HFF-Myc (cell line): ENCODE results near the gene DRD3.

ENCODE experiments used
- DNase-seq: peaks from one replicate; pipeline ENCODE4 v3.0.0-alpha.2; 2011; ENCODE audit warnings: low read depth; ENCODE audit errors: extremely low read depth
- H3K4me3 ChIP-seq: replicated peaks from 2 replicates; pipeline ENCODE4 v1.5.1; 2011; ENCODE audit warnings: low read depth, mild to moderate bottlenecking, control low read depth, low read length
- TF ChIP-seq, protein P1 (sequence below): IDR thresholded peaks from 2 replicates; pipeline ENCODE4 v1.5.1; 2012; ENCODE audit warnings: mild to moderate bottlenecking, low read depth, low read length, control low read depth; ENCODE audit errors: missing control alignments

Gene DRD3

DNA sequence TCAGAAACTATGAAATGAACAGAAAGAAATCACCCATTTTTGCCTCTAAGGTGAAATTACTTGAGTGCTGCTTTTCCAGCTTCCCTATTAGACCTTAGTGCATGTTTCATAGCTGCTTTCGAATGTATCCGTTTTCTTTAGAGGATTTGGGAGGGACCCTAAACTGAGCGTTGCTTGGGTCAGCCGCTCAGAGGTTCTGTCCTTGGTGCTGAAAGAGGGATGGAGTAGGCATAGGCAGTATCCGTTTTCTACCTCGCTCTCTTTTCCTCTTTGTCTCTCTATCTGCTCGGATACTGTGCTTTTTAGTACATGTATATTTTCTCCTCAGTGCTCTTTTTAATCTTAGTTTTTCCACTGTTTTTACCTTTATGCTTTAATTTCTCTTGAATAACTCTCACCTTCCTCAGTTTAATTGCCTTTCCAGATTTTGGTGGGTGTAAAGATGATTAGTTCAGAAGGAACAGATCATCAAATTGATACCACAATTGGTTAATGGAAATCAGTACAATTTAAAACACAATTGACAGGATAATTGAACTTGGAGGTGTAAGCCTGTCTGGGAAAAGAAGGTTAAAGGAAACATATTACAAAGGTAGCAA lies at the start of gene DRD3:
TSS of gene DRD3 (minus strand) at position 283 of the 599 bp plus-strand sequence. CDS start 7,060 bp downstream, outside the sequence.
- peak; percentile 14 for DNase-seq
- no peak within 1 kb of the TSS for H3K4me3 ChIP-seq
- TF ChIP-seq, protein P1, sequence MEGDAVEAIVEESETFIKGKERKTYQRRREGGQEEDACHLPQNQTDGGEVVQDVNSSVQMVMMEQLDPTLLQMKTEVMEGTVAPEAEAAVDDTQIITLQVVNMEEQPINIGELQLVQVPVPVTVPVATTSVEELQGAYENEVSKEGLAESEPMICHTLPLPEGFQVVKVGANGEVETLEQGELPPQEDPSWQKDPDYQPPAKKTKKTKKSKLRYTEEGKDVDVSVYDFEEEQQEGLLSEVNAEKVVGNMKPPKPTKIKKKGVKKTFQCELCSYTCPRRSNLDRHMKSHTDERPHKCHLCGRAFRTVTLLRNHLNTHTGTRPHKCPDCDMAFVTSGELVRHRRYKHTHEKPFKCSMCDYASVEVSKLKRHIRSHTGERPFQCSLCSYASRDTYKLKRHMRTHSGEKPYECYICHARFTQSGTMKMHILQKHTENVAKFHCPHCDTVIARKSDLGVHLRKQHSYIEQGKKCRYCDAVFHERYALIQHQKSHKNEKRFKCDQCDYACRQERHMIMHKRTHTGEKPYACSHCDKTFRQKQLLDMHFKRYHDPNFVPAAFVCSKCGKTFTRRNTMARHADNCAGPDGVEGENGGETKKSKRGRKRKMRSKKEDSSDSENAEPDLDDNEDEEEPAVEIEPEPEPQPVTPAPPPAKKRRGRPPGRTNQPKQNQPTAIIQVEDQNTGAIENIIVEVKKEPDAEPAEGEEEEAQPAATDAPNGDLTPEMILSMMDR = no peak

DNA sequence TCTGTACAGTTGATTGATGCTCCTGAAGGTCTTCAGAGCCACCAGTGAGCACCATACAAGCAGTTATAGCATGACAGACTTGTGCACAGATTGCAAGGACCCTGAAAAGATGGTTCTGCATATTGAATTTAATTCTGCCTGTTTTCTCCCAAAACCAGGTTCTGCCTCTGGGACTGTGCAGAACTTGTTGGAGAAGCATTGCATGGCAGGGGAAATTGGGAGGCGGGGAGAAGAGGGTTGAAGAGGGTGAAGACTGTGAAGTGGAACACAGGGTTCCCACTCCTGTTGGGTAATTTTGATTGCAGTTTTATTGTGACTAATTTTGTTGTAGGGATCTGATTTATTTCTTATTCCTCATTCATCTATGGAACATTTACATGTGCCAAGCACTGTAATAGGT lies 48.2 kb upstream of the DRD3 start:
- no peak overlapping the region for H3K4me3 ChIP-seq
- TF ChIP-seq, protein P1 = no peak
- DNase-seq = no peak

DNA sequence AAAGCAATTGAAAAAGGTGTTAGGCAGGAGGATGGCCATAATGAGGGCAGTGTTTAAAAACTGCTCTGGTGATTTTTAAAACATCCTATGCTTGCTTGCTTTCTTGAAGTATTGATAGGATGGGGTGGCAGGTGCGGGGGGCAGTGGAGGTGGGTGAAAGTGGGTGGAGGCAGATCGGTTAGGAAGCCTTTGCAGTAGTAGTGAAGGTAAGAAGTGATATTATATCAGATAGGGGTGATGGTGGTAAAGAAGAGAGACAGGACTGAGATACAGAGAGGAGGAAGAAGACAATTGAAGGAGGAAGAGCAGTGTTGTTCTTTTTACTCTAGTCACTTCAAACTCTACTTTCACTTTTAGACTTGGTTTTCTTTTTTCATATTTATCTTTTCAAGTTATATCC lies 47.5 kb upstream of the DRD3 start:
- TF ChIP-seq, protein P1 = no peak
- no peak overlapping the region for H3K4me3 ChIP-seq
- no peak for DNase-seq

DNA sequence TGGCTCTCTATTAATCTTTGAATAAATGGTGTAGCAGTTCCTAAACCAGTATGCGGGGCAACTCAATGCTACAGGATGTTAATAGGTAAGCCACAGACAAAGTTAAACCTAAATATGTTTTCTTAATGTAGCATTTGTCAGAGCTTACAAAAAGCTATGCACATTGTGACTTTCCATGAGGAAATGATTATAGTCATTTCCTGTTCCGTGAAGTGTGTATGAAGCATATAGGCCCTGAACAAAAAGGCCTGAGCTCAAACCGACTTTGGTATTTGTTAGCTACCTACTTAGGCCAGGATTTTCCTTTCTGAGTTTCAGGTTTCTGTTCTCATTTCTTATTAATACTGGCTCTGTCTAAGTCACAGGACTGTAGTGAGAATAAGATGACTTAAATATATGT lies 44.3 kb upstream of the DRD3 start:
- no peak for DNase-seq
- TF ChIP-seq, protein P1 = no peak

DNA sequence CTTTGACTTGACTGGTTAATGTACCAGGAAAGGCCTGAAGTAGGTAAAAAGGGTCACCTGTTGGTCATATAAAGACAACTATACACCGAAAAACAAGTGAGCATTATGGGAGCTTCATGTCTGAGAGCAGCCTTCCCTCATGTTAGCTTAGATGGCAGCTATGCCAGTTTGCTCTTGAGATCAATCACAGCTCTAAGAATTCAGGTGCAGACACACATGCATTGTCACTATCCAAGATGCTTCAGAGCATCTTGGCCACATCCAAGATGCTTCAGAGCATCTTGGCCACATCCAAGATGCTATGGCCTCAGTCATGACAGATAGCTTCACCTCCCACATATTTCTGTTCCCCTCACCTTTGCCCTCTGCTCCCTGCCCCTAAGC lies 43.0 kb upstream of the DRD3 start:
- no peak overlapping the region for H3K4me3 ChIP-seq
- TF ChIP-seq, protein P1 = no peak
- DNase-seq = no peak

More for the DNA sequence above, 44.3 kb upstream of the DRD3 start:
- H3K4me3 ChIP-seq = no peak overlapping the region

DNA sequence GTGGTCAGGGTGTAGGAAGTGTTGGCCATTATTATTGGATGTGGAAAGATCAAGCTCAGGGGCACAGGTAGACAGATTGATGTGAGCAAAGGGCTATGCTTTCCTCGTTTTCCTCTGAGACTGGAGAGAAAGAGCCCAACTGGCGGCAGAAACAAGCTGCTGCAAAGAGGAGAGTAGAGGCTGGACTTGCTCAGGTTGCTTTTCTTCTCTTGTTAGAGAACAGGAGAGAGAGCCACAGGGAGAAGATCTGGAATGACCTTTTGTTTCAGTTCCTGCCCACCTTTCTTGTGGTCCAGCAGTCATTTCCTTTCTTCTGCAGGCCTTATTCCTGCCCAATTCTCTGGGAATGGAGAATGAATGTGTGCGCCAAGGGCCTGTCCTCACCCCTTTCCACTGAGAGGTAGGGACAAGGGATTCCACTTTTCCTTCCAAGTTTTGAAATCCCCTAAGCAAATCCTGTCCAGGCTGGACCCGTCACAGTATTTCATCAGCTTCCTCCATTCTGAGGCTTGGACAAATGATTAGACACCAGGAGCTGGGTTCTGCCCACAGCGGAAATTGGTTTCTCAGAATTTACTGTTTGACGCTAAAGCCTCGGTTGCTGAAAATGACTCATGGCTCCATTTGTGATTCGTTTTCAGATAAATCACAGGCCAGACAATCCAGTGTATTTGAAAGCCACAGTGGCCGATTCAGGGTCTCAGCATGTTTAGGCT lies 42.5 kb upstream of the DRD3 start:
- TF ChIP-seq, protein P1 = no peak
- H3K4me3 ChIP-seq = no peak overlapping the region
- DNase-seq = no peak
